Heart right ventricle (tissue), 16 donors: ENCODE results near the gene KRTAP4-2. TPM values are rescaled to one million over a fixed set of nuclear protein-coding genes. Genes with fewer than 3 reads are reported as not detected.
"Not testable (repeated sequence)": the region's sequence is repeated elsewhere in the genome, so short reads cannot be mapped to it uniquely, and the experiment has no call there.

Source experiments
- ATAC-seq, 8 donors: fragments of 200-7000 bp; cut with Tn5 transposase; one replicate each; pipeline ENCODE4 v1.9.1; 2020; ENCODE audit warnings: mild to moderate bottlenecking in 8 of 8, moderate library complexity in 8 of 8, moderate number of reproducible peaks in 1 of 8
- DNase-seq, 2 donors: peaks; one replicate each; pipeline ENCODE4 v3.0.0-alpha.2; 2020
- H3K27ac ChIP-seq, 10 donors: fragments of 200-600 bp; sonication (generic) in 2 of 10; one replicate each; pipeline versions ENCODE4 v1.5.0 to v1.8.0; 2020 to 2022; ENCODE audit warnings: mild to moderate bottlenecking in 3 of 10
- H3K27me3 ChIP-seq, 7 donors: fragments of 200-600 bp; one replicate each; pipeline ENCODE4 v1.8.0; 2021 to 2022; ENCODE audit warnings: mild to moderate bottlenecking in 2 of 7
- H3K36me3 ChIP-seq, 9 donors: fragments of 200-600 bp; sonication (generic) in 1 of 9; one replicate each; pipeline versions ENCODE4 v1.5.0 to v1.8.0; 2020 to 2022; ENCODE audit warnings: mild to moderate bottlenecking in 2 of 9
- H3K4me1 ChIP-seq, 9 donors: fragments of 200-600 bp; sonication (generic) in 1 of 9; one replicate each; pipeline versions ENCODE4 v1.5.0 to v1.8.0; 2020 to 2022; ENCODE audit warnings: mild to moderate bottlenecking in 4 of 9
- H3K4me3 ChIP-seq, 10 donors: fragments of 200-600 bp; sonication (generic) in 2 of 10; one replicate each; pipeline versions ENCODE4 v1.5.0 to v1.8.0; 2020 to 2022; ENCODE audit warnings: mild to moderate bottlenecking in 7 of 10, moderate library complexity in 2 of 10
- H3K9me3 ChIP-seq, 11 donors: fragments of 200-600 bp in 10 of 11; sonication (generic) in 2 of 11; one replicate each; pipeline versions ENCODE4 v1.5.0 to v1.8.0; 2013 to 2022; ENCODE audit warnings: mild to moderate bottlenecking in 2 of 11, control low read depth in 1 of 11, moderate library complexity in 1 of 11
- CTCF ChIP-seq, 9 donors: fragments of 200-600 bp; sonication (generic) in 2 of 9; IDR thresholded peaks; one replicate each; pipeline versions ENCODE4 v1.5.0 to v1.8.0; 2021 to 2022; ENCODE audit warnings: antibody characterized with exemption in 9 of 9, mild to moderate bottlenecking in 5 of 9, moderate library complexity in 1 of 9
- WGBS, 2 donors: extraction: QIAGEN DNeasy Blood & Tissue Kit; methylation state at CpG; one replicate each; pipeline ENCODE4 v1.1.7; 2013; ENCODE audit warnings: inconsistent platforms in 1 of 2; 5-methylcytosine and 5-hydroxymethylcytosine counted together
- intact Hi-C, 10 donors: fragments of 100-400 bp; cut with DNase I; formaldehyde crosslinking; loops; one replicate each; pipeline versions ENCODE4 v1.11.1 to v1.14.2; 2022
- polyA plus RNA-seq, 2 donors: library from polyadenylated mRNA; stranded (reverse); fragments of 200-250 nt; gene quantifications; one replicate each; pipeline ENCODE4 v1.2.3, GENCODE V29; 2013
- total RNA-seq, 10 donors: library from RNA; stranded (reverse); fragmentation: NEBNext Ultra II Directional in 3 of 10; extraction: Animal tissue kit (Norgen Biotek cat#: 25700) in 3 of 10; gene quantifications; one replicate each; pipeline versions ENCODE4 v1.2.1 to v1.2.4, GENCODE V29; 2021 to 2023
- donor health status: Arrhythmogenic right ventricular cardiomyopathy.
- donor health status: ischemic (EF 13 %, LVEDD 7.1; RV severe dilation, severe dysfunction).
- donor health status: healthy with polysubstance abuse.
- donor health status: DM: no; HTN: yes; CAD: no.
- donor health status: DM: no; HTN: no; CAD: no.
- donor health status: ischemic (EF 25% LVEDD 6.9; RV normal size, moderate dysfunction).
- donor health status: ischemic (EF 25% LVEDD 5.7; RV mildly dilated, moderate dysfunction).
- donor health status: healthy.
- donor health status: DM: yes; HTN: yes; CAD: no.
- donor health status: Ischemic cardiomyopathy.
- donor health status: ischemic (EF 35%, LVEDD 5.7; RV mildly dilated, moderate dysfunction).
- donor health status: nonischemic (EF 11% LVEDD 7.7; RV severe dilation, severe dysfunction).
- donor health status: DM: yes; HTN: yes; CAD: no.
- donor health status: PGD.
- donor health status: ischemic (EF 29% LVEDD 5.4; RV normal size, mild dysfunction).
- donor health status: nonischemic (EF 23%, LVEDD 6.1; RV moderate dilation, normal function).

Gene KRTAP4-2
- total and polyA plus RNA-seq, 12 donors, result not detected

GRCh38 chr17:41163828-41164227 lies 14.2 kb downstream of the KRTAP4-2 start:
- Histone ChIP-seq H3K9me3 (no peaks in the 10 kb centered on the region), H3K4me1 (no peaks in the 10 kb centered on the region), H3K36me3 (no peaks in the 10 kb centered on the region), H3K27ac (no peak overlapping the region), H3K4me3 (no peak overlapping the region), H3K27me3 (peaks cover 0 to 31% (median 9%) of the 10 kb centered on the region in 7 donors)
- intact Hi-C loops, result loop anchor here in 1 of 10 donors (10.0 kb wide), 1 partner anchor 61 kb away; the partner anchor contains the start of gene KRTAP9-2
- TF ChIP-seq CTCF (IDR thresholded peaks at IDR 0.05), result no peak
- no peak for ATAC-seq
- WGBS, 2 donors, result 69 to 73% methylated on average over 7 of the region's 7 CpGs
- DNase-seq, result no peak

GRCh38 chr17:41160648-41161047 lies 17.4 kb downstream of the KRTAP4-2 start, which contains the start of gene KRTAP4-4:
Gene KRTAP4-4 (minus strand): TSS chr17:41160748. CDS start chr17:41160691, 57 bp downstream.
- ATAC-seq (no peak), DNase-seq (no peak)
- Histone ChIP-seq H3K36me3 (no peaks in the 10 kb centered on the region), H3K27ac (no peak within 1 kb of the TSS), H3K9me3 (no peaks in the 10 kb centered on the region), H3K4me3 (no peak within 1 kb of the TSS), H3K4me1 (no peaks in the 10 kb centered on the region), H3K27me3 (peaks cover 0 to 55% (median 23%) of the 10 kb centered on the region in 7 donors)
- TF ChIP-seq CTCF (IDR thresholded peaks at IDR 0.05), result no peak
- 79 to 95% methylated on average over 1 of the region's 1 CpG for WGBS, 2 donors
- intact Hi-C loops, result loop anchor here in 1 of 10 donors (10.0 kb wide), 1 partner anchor 64 kb away; the partner anchor contains the start of gene KRTAP9-2

GRCh38 chr17:41160190-41160589 lies 17.8 kb downstream of the KRTAP4-2 start:
- intact Hi-C loops, result loop anchor here in 1 of 10 donors (10.0 kb wide), 1 partner anchor 65 kb away; the partner anchor contains the start of gene KRTAP9-2
- not testable (repeated sequence) for H3K9me3 ChIP-seq, H3K27ac ChIP-seq, H3K4me1 ChIP-seq, H3K36me3 ChIP-seq, ATAC-seq, DNase-seq, H3K4me3 ChIP-seq
- peaks cover 0 to 57% (median 23%) of the 10 kb centered on the region in 7 donors for H3K27me3 ChIP-seq
- WGBS, 2 donors, result 79 to 88% methylated on average over 3 of the region's 3 CpGs

DNA sequence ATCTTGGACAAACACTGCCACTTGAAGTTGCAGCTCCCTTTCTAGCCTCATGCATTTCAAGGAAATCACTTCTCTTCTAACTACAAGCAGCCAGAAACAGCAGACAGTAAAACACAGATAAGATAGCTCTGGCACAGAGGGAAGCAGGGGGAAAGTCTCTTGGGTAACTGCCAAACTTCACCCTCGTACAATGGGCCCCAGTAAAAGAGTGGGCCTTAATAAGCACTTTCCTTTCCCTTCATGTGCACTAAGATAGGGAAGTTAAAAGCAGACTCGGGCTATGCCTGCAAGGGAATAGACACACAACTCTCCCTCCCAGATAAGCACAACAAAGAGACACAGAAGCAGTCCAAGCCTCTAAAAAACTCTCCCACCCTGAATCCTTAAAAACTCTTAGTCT lies 24.2 kb downstream of the KRTAP4-2 start:
- no peak for TF ChIP-seq CTCF (IDR thresholded peaks at IDR 0.05)

GRCh38 chr17:41151525-41151924 lies 26.5 kb downstream of the KRTAP4-2 start:
- no peaks in the 10 kb centered on the region for H3K9me3 ChIP-seq
- no peak for TF ChIP-seq CTCF (IDR thresholded peaks at IDR 0.05)
- H3K36me3 ChIP-seq, result no peaks in the 10 kb centered on the region
- H3K27me3 ChIP-seq, result peaks cover 0 to 34% (median 12%) of the 10 kb centered on the region in 7 donors
- H3K27ac ChIP-seq, result no peak overlapping the region
- ATAC-seq (no peak), DNase-seq (no peak)
- WGBS, 2 donors, result 63 to 76% methylated on average over 2 of the region's 2 CpGs
- intact Hi-C loops, result no loop called here
- no peak overlapping the region for H3K4me3 ChIP-seq
- no peaks in the 10 kb centered on the region for H3K4me1 ChIP-seq

More for the DNA sequence above, 24.2 kb downstream of the KRTAP4-2 start:
- Histone ChIP-seq H3K27ac (no peak overlapping the region), H3K4me3 (no peak overlapping the region), H3K36me3 (no peaks in the 10 kb centered on the region), H3K27me3 (peaks cover 0 to 40% (median 21%) of the 10 kb centered on the region in 7 donors), H3K4me1 (no peaks in the 10 kb centered on the region), H3K9me3 (no peaks in the 10 kb centered on the region)
- DNase-seq (no peak), ATAC-seq (no peak)
- intact Hi-C loops, result no loop called here
- 2 to 3% methylated on average over 2 of the region's 2 CpGs for WGBS, 2 donors
